ENCODE measurements around the gene NUAK1. TPM values are rescaled to one million over a fixed set of nuclear protein-coding genes. Genes with fewer than 3 reads are reported as not detected.

The NUAK1 gene
- total and polyA plus RNA-seq, 4 donors, result 2.9 to 14.1 (median 9.2) TPM

GRCh38 chr12:106088811-106089485 lies 49.8 kb downstream of the NUAK1 start:
- peak overlapping the region; percentile 52 to 67 for H3K27ac ChIP-seq (ENCODE audit: low read depth in 1 of 2, low read length in 1 of 2)
- H3K27me3 ChIP-seq (ENCODE audit: control insufficient read depth in 3 of 3, insufficient read depth in 3 of 3, low read length in 2 of 3), result no peaks in the 10 kb centered on the region
- no peak for TF ChIP-seq CTCF (IDR thresholded peaks at IDR 0.05; ENCODE audit: control extremely low read depth, extremely low read depth)
- H3K4me1 ChIP-seq (ENCODE audit: control insufficient read depth in 5 of 5, insufficient read depth in 5 of 5, low read length in 5 of 5), result peaks cover 3 to 23% (median 10%) of the 10 kb centered on the region in 5 donors
- 70 to 77% methylated on average over 9 of the region's 9 CpGs for WGBS, 2 donors
- ATAC-seq (ENCODE audit: insufficient read depth, low FRiP score) (no peak), DNase-seq (peak in 1 of 3 donors; percentile 50)
- H3K9ac ChIP-seq (ENCODE audit: insufficient read depth in 1 of 2, low read length in 2 of 2), result peak overlapping the region in 1 of 2 donors; percentile 5
- H3K9me3 ChIP-seq (ENCODE audit: control insufficient read depth in 4 of 4, insufficient read depth in 3 of 4, low read length in 3 of 4), result no peaks in the 10 kb centered on the region
- peaks cover 0 to 6% (median 0%) of the 10 kb centered on the region in 4 donors for H3K36me3 ChIP-seq (ENCODE audit: control insufficient read depth in 4 of 4, insufficient read depth in 4 of 4, low read length in 4 of 4)
- H3K4me3 ChIP-seq, result no peak overlapping the region

GRCh38 chr12:106088246-106088808 lies 50.4 kb downstream of the NUAK1 start:
- TF ChIP-seq CTCF (IDR thresholded peaks at IDR 0.05; ENCODE audit: control extremely low read depth, extremely low read depth), result no peak
- DNase-seq (no peak), ATAC-seq (ENCODE audit: insufficient read depth, low FRiP score) (no peak)
- H3K27me3 ChIP-seq (ENCODE audit: control insufficient read depth in 3 of 3, insufficient read depth in 3 of 3, low read length in 2 of 3), result no peaks in the 10 kb centered on the region
- H3K9me3 ChIP-seq (ENCODE audit: control insufficient read depth in 4 of 4, insufficient read depth in 3 of 4, low read length in 3 of 4), result no peaks in the 10 kb centered on the region
- peaks cover 0 to 6% (median under 1%) of the 10 kb centered on the region in 4 donors for H3K36me3 ChIP-seq (ENCODE audit: control insufficient read depth in 4 of 4, insufficient read depth in 4 of 4, low read length in 4 of 4)
- no peak overlapping the region for H3K4me3 ChIP-seq
- peak overlapping the region; percentile 52 to 67 for H3K27ac ChIP-seq (ENCODE audit: low read depth in 1 of 2, low read length in 1 of 2)
- peaks cover 3 to 23% (median 10%) of the 10 kb centered on the region in 5 donors for H3K4me1 ChIP-seq (ENCODE audit: control insufficient read depth in 5 of 5, insufficient read depth in 5 of 5, low read length in 5 of 5)
- WGBS, 2 donors, result 86 to 91% methylated on average over 4 of the region's 4 CpGs
- no peak overlapping the region for H3K9ac ChIP-seq (ENCODE audit: insufficient read depth in 1 of 2, low read length in 2 of 2)

DNA sequence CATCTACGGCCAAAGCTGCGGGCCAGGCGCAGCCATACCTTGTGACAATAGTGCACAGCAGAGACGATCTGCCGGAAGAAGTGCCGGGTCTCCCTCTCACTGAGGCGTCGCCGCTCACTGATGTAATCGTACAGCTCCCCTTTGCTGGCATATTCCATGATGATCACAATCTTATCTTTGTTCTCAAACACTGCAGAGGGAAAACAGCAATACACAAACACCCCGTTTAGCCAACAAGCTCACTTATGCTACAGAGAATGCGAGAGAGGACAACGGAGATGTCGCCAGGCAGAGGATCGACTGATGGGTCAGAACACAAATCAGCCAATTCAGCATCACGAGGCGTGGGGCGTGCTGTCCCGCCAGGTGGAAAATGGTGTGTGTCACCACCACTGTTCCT lies 52.1 kb downstream of the NUAK1 start:
- no peak for DNase-seq
- ATAC-seq (ENCODE audit: insufficient read depth, low FRiP score), result no peak
- Histone ChIP-seq H3K9me3 (ENCODE audit: control insufficient read depth in 4 of 4, insufficient read depth in 3 of 4, low read length in 3 of 4) (peaks cover 0 to 2% (median 0%) of the 10 kb centered on the region in 4 donors), H3K36me3 (ENCODE audit: control insufficient read depth in 4 of 4, insufficient read depth in 4 of 4, low read length in 4 of 4) (peaks cover 3 to 8% (median 4%) of the 10 kb centered on the region in 4 donors), H3K4me1 (ENCODE audit: control insufficient read depth in 5 of 5, insufficient read depth in 5 of 5, low read length in 5 of 5) (peaks cover 3 to 23% (median 13%) of the 10 kb centered on the region in 5 donors), H3K27ac (ENCODE audit: low read depth in 1 of 2, low read length in 1 of 2) (peak overlapping the region in 1 of 2 donors; percentile 0), H3K9ac (ENCODE audit: insufficient read depth in 1 of 2, low read length in 2 of 2) (no peak overlapping the region), H3K4me3 (no peak overlapping the region), H3K27me3 (ENCODE audit: control insufficient read depth in 3 of 3, insufficient read depth in 3 of 3, low read length in 2 of 3) (no peaks in the 10 kb centered on the region)
- WGBS, 2 donors, result 94 to 95% methylated on average over 19 of the region's 19 CpGs
- TF ChIP-seq CTCF (IDR thresholded peaks at IDR 0.05; ENCODE audit: control extremely low read depth, extremely low read depth), result no peak
